ENCODE measurements around the gene NFASC.
A peak's percentile ranks its signal among the peaks of the same experiment; 100 is the strongest.

NFASC gene

DNA sequence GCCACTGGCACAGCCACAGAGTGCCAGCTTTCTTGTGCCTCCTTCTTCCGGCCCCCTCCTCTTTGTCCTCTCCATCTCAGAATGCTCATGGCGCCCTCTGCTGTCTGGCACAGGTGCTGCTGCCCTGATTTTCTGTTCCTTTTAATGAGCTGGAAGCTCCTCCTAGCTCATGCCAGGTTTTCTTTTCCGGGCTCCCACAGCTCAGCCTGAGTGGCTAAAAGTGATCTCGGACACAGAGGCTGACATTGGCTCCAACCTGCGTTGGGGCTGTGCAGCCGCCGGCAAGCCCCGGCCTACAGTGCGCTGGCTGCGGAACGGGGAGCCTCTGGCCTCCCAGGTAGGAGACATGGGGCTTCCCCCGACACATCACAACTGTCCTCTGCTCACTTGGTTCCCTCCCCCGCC is 191.0 kb downstream of the NFASC start:
- TF ChIP-seq EZH2 (optimal IDR thresholded peaks at IDR 0.05; ENCODE audit: low read depth, low read length) (no peak), EZH2phosphoT487 (IDR thresholded peaks at IDR 0.05; ENCODE audit: low read length) (no peak)
- TF ChIP-seq, protein P1, sequence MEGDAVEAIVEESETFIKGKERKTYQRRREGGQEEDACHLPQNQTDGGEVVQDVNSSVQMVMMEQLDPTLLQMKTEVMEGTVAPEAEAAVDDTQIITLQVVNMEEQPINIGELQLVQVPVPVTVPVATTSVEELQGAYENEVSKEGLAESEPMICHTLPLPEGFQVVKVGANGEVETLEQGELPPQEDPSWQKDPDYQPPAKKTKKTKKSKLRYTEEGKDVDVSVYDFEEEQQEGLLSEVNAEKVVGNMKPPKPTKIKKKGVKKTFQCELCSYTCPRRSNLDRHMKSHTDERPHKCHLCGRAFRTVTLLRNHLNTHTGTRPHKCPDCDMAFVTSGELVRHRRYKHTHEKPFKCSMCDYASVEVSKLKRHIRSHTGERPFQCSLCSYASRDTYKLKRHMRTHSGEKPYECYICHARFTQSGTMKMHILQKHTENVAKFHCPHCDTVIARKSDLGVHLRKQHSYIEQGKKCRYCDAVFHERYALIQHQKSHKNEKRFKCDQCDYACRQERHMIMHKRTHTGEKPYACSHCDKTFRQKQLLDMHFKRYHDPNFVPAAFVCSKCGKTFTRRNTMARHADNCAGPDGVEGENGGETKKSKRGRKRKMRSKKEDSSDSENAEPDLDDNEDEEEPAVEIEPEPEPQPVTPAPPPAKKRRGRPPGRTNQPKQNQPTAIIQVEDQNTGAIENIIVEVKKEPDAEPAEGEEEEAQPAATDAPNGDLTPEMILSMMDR (IDR thresholded peaks at IDR 0.05; ENCODE audit: low read length), result peak; percentile 96
- DNase-seq, result peak; percentile 77
- Histone ChIP-seq H3K4me2 (ENCODE audit: low read depth, low read length) (peak overlapping the region; percentile 11; the same call in 1 of the 2 replicates), H3K27ac (ENCODE audit: low read length) (no peak overlapping the region), H3K27me3 (replicated peaks; ENCODE audit: insufficient read depth, low read length) (peaks cover 20% of the 10 kb centered on the region), H3K9ac (ENCODE audit: low read length) (no peak overlapping the region), H4K20me1 (ENCODE audit: insufficient read depth, low read length) (no peaks in the 10 kb centered on the region), H3K9me2 (replicated peaks; ENCODE audit: insufficient read depth, low read length) (no peaks in the 10 kb centered on the region), H3K9me3 (replicated peaks; ENCODE audit: insufficient read depth, low read length) (no peaks in the 10 kb centered on the region), H3K79me2 (ENCODE audit: low read length) (no peaks in the 10 kb centered on the region), H3K36me3 (replicated peaks; ENCODE audit: insufficient read depth, low read length) (no peaks in the 10 kb centered on the region), H3K4me1 (ENCODE audit: low read length) (no peaks in the 10 kb centered on the region), H2AFZ (ENCODE audit: low read length) (0 out of 2 replicates have a peak overlapping the region, but pooled peaks have one; percentile 20), H3K4me3 (ENCODE audit: low read length) (no peak overlapping the region), H3F3A (ENCODE audit: insufficient read depth, low read length) (no peaks in the 10 kb centered on the region)

DNA sequence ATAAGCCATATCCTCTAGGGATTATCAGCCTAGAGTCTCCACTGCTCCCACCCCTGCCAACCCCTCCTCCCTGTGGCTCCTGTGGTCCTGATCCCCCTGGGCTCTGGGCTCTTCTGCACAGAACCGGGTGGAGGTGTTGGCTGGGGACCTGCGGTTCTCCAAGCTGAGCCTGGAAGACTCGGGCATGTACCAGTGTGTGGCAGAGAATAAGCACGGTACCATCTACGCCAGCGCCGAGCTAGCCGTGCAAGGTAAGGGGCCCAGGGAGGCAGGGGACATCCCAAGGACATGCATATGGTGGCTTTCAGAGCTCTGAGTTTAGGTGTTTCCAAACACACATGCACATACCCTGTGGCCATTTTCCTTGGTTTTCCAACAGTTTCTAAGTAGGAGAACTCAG is 191.7 kb downstream of the NFASC start:
- no peaks in the 10 kb centered on the region for H3K9me3 ChIP-seq (replicated peaks; ENCODE audit: insufficient read depth, low read length)

DNA sequence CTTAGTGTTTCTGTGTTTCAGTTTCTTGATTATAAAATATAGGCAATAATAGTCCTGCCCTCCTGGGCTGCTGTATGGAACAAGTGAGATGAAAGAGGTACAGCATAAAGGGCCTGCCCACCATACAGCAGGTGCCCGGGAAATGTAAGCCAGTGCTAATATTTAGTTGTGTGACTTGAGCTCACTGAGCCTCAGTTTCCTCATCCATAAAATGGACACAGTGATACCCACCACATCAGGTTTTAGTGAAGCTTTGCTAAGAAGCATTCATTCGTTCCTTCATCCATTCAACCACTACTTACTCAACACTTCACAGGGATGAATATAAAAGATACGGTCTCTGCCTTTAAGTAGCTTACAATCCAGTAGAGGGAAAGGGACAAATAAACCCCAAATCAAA is 192.2 kb downstream of the NFASC start:
- Histone ChIP-seq H3K4me3 (ENCODE audit: low read length) (no peak overlapping the region), H3K27me3 (replicated peaks; ENCODE audit: insufficient read depth, low read length) (peaks cover 9% of the 10 kb centered on the region; the same call in 1 of the 2 replicates), H3F3A (ENCODE audit: insufficient read depth, low read length) (no peaks in the 10 kb centered on the region), H3K9me3 (replicated peaks; ENCODE audit: insufficient read depth, low read length) (no peaks in the 10 kb centered on the region), H3K79me2 (ENCODE audit: low read length) (no peaks in the 10 kb centered on the region), H3K9me2 (replicated peaks; ENCODE audit: insufficient read depth, low read length) (no peaks in the 10 kb centered on the region), H3K9ac (ENCODE audit: low read length) (no peak overlapping the region), H2AFZ (ENCODE audit: low read length) (no peak overlapping the region), H3K4me2 (ENCODE audit: low read depth, low read length) (no peak overlapping the region), H4K20me1 (ENCODE audit: insufficient read depth, low read length) (no peaks in the 10 kb centered on the region), H3K4me1 (ENCODE audit: low read length) (no peaks in the 10 kb centered on the region), H3K27ac (ENCODE audit: low read length) (no peak overlapping the region), H3K36me3 (replicated peaks; ENCODE audit: insufficient read depth, low read length) (no peaks in the 10 kb centered on the region)
- DNase-seq, result no peak
- TF ChIP-seq EZH2 (optimal IDR thresholded peaks at IDR 0.05; ENCODE audit: low read depth, low read length) (no peak), EZH2phosphoT487 (IDR thresholded peaks at IDR 0.05; ENCODE audit: low read length) (no peak)
- TF ChIP-seq, protein P1 (IDR thresholded peaks at IDR 0.05; ENCODE audit: low read length), result no peak

More for the DNA sequence above, 191.7 kb downstream of the NFASC start:
- H2AFZ ChIP-seq (ENCODE audit: low read length), result no peak overlapping the region
- H3K27me3 ChIP-seq (replicated peaks; ENCODE audit: insufficient read depth, low read length), result peaks cover 13% of the 10 kb centered on the region
- no peaks in the 10 kb centered on the region for H3K79me2 ChIP-seq (ENCODE audit: low read length)
- no peaks in the 10 kb centered on the region for H3F3A ChIP-seq (ENCODE audit: insufficient read depth, low read length)
- no peaks in the 10 kb centered on the region for H3K36me3 ChIP-seq (replicated peaks; ENCODE audit: insufficient read depth, low read length)
- no peaks in the 10 kb centered on the region for H3K9me2 ChIP-seq (replicated peaks; ENCODE audit: insufficient read depth, low read length)
- no peak overlapping the region for H3K27ac ChIP-seq (ENCODE audit: low read length)
- TF ChIP-seq EZH2 (optimal IDR thresholded peaks at IDR 0.05; ENCODE audit: low read depth, low read length) (no peak), EZH2phosphoT487 (IDR thresholded peaks at IDR 0.05; ENCODE audit: low read length) (no peak)
- TF ChIP-seq, protein P1 (IDR thresholded peaks at IDR 0.05; ENCODE audit: low read length), result no peak
- no peak overlapping the region for H3K4me2 ChIP-seq (ENCODE audit: low read depth, low read length)
- no peak for DNase-seq
- no peak overlapping the region for H3K4me3 ChIP-seq (ENCODE audit: low read length)
- no peaks in the 10 kb centered on the region for H4K20me1 ChIP-seq (ENCODE audit: insufficient read depth, low read length)
- H3K9ac ChIP-seq (ENCODE audit: low read length), result no peak overlapping the region
- H3K4me1 ChIP-seq (ENCODE audit: low read length), result no peaks in the 10 kb centered on the region

All from MM.1S (cell line).